KMS-11 (cell line): ENCODE results near the gene DIPK2A.
A peak's percentile ranks its signal among the peaks of the same experiment; 100 is the strongest.

Experiments
- H2AFZ ChIP-seq: fragments of 200-600 bp; sonication (generic); 2 replicates; pipeline ENCODE4 v1.6.1; 2016; ENCODE audit warnings: antibody characterized with exemption, mixed run types, low read depth
- H3K27ac ChIP-seq: fragments of 200-600 bp; sonication (generic); 2 replicates; pipeline ENCODE4 v1.6.1; 2016; ENCODE audit warnings: mild to moderate bottlenecking, mixed run types
- H3K27me3 ChIP-seq: fragments of 200-600 bp; sonication (generic); 2 replicates; pipeline ENCODE4 v1.6.1; 2017; ENCODE audit warnings: mild to moderate bottlenecking, low read depth, mixed run types, moderate library complexity; ENCODE audit not compliant: insufficient read depth
- H3K36me3 ChIP-seq: fragments of 200-600 bp; sonication (generic); 2 replicates; pipeline ENCODE4 v1.6.1; 2017; ENCODE audit warnings: mild to moderate bottlenecking, mixed run types; ENCODE audit not compliant: insufficient read depth
- H3K4me1 ChIP-seq: fragments of 200-600 bp; sonication (generic); 2 replicates; pipeline ENCODE4 v1.6.1; 2016; ENCODE audit warnings: mild to moderate bottlenecking, low read depth, mixed run types; ENCODE audit not compliant: poor library complexity, severe bottlenecking
- H3K4me2 ChIP-seq: fragments of 200-600 bp; sonication (generic); 2 replicates; pipeline ENCODE4 v1.7.0; 2016; ENCODE audit warnings: mild to moderate bottlenecking, mixed run types
- H3K4me3 ChIP-seq: fragments of 200-600 bp; sonication (generic); IDR thresholded peaks from 2 replicates; pipeline ENCODE4 v1.6.1; 2017; ENCODE audit warnings: low read depth, low read length, mixed read lengths; ENCODE audit not compliant: insufficient read depth
- H3K79me2 ChIP-seq: fragments of 200-600 bp; sonication (generic); 2 replicates; pipeline ENCODE4 v1.6.1; 2016; ENCODE audit warnings: low read depth, mixed run types; ENCODE audit not compliant: insufficient read depth
- H3K9ac ChIP-seq: fragments of 200-600 bp; sonication (generic); 2 replicates; pipeline ENCODE4 v1.6.1; 2016; ENCODE audit warnings: mild to moderate bottlenecking, mixed run types
- H4K20me1 ChIP-seq: fragments of 200-600 bp; sonication (generic); 2 replicates; pipeline ENCODE4 v1.6.1; 2016; ENCODE audit warnings: mild to moderate bottlenecking, mixed run types; ENCODE audit not compliant: insufficient read depth
- TF ChIP-seq, protein P1 (sequence below): fragments of 200-600 bp; sonication (generic); conservative IDR thresholded peaks from 2 replicates; pipeline ENCODE4 v1.6.1; 2017; ENCODE audit warnings: low read depth, mild to moderate bottlenecking, antibody characterized with exemption, low read length, moderate library complexity, mixed read lengths

The DIPK2A gene

DNA sequence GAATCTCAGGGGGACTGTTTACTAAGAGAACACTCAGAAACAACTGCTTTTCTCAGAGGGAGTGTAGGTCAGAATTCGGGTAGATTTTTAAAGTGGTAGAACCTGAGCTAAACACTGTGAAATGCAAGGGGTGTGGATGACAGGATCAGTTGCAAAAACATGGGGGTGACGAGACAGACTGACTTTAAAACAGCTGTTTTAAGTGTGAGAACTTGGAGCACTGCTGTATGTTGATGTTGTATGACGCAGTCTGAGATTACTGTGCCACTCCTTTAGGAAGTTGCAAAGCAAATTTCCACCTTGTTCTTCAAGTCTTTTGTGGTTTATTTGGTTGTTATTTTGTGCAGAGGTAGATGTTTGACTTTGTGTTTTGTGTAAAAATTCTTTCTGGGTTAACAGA, 36.8 kb upstream of the DIPK2A start:
- Histone ChIP-seq H3K4me1 (no peaks in the 10 kb centered on the region), H3K4me2 (no peak overlapping the region), H4K20me1 (no peaks in the 10 kb centered on the region), H3K79me2 (no peaks in the 10 kb centered on the region), H3K27me3 (no peaks in the 10 kb centered on the region), H3K9ac (no peak overlapping the region), H3K36me3 (no peaks in the 10 kb centered on the region), H2AFZ (no peak overlapping the region), H3K4me3 (no peak overlapping the region), H3K27ac (no peak overlapping the region)
- TF ChIP-seq, protein P1, sequence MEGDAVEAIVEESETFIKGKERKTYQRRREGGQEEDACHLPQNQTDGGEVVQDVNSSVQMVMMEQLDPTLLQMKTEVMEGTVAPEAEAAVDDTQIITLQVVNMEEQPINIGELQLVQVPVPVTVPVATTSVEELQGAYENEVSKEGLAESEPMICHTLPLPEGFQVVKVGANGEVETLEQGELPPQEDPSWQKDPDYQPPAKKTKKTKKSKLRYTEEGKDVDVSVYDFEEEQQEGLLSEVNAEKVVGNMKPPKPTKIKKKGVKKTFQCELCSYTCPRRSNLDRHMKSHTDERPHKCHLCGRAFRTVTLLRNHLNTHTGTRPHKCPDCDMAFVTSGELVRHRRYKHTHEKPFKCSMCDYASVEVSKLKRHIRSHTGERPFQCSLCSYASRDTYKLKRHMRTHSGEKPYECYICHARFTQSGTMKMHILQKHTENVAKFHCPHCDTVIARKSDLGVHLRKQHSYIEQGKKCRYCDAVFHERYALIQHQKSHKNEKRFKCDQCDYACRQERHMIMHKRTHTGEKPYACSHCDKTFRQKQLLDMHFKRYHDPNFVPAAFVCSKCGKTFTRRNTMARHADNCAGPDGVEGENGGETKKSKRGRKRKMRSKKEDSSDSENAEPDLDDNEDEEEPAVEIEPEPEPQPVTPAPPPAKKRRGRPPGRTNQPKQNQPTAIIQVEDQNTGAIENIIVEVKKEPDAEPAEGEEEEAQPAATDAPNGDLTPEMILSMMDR = no peak

DNA sequence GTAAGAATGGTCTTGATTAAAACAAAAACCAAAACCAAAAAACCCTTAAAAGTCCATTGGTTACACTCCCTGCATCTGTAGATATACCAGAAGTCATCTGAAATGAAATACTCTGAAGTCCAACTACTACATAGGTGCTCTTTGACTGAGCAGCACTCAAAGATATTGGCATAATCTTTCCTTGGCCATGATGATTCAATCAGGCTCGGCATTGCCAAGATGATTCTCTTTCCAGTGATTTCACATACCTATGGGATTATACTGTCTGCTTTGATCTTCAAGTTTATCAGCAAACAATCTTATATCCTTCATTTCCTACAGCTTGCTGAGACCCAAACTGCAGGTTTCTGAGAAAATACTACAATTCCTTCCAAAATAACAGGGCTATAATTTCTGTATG, 35.9 kb upstream of the DIPK2A start:
- H3K9ac ChIP-seq = no peak overlapping the region
- no peaks in the 10 kb centered on the region for H3K36me3 ChIP-seq
- no peak overlapping the region for H3K4me3 ChIP-seq
- no peak overlapping the region for H2AFZ ChIP-seq
- no peaks in the 10 kb centered on the region for H4K20me1 ChIP-seq
- no peak overlapping the region for H3K4me2 ChIP-seq
- no peaks in the 10 kb centered on the region for H3K79me2 ChIP-seq
- H3K27ac ChIP-seq = no peak overlapping the region
- no peaks in the 10 kb centered on the region for H3K4me1 ChIP-seq
- TF ChIP-seq, protein P1 = no peak
- H3K27me3 ChIP-seq = no peaks in the 10 kb centered on the region

GRCh38 chr3:143950810-143951209, 20.8 kb upstream of the DIPK2A start:
- Histone ChIP-seq H4K20me1 (no peaks in the 10 kb centered on the region), H3K4me2 (no peak overlapping the region), H3K4me3 (no peak overlapping the region), H2AFZ (no peak overlapping the region), H3K4me1 (peaks cover 20% of the 10 kb centered on the region), H3K9ac (no peak overlapping the region), H3K36me3 (no peaks in the 10 kb centered on the region), H3K27ac (no peak overlapping the region), H3K79me2 (no peaks in the 10 kb centered on the region), H3K27me3 (no peaks in the 10 kb centered on the region)
- TF ChIP-seq, protein P1 = no peak

DNA sequence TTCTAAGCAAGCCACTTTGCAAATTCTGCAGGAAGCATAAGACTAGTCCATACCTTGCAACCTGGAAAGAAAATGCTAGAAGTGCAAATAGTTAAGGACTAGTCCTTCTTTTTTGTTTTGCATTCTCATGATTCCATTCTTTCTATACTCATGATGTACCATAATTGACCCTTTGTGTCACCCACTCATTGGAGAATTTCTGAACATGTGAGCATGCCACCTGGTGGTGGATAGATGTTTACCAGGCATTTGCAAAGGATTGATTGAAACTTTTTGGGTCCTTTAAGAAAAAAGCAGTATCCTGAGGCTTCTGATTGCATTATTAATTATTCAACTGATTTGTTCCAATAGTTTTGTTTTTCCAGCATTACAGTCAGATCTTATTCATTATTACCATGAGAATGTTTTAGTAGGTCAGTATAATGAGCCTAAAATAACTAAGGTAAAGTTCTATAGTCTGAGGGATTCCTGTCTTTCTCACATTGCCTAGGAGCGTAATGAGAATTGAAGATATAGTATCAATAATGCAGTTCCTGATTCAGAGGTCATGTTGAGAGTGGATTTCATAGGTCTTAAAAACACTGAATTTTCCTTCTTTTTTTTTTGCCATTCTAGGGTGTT, 20.2 kb upstream of the DIPK2A start:
- TF ChIP-seq, protein P1 = peak; percentile 89
- H4K20me1 ChIP-seq = no peaks in the 10 kb centered on the region
- no peak overlapping the region for H3K4me2 ChIP-seq
- H3K27me3 ChIP-seq = no peaks in the 10 kb centered on the region
- no peak overlapping the region for H3K4me3 ChIP-seq
- H3K9ac ChIP-seq = no peak overlapping the region
- H3K79me2 ChIP-seq = no peaks in the 10 kb centered on the region
- H2AFZ ChIP-seq = no peak overlapping the region
- no peaks in the 10 kb centered on the region for H3K36me3 ChIP-seq
- H3K4me1 ChIP-seq = peaks cover 26% of the 10 kb centered on the region
- H3K27ac ChIP-seq = no peak overlapping the region
